Putamen (tissue), 1 donor: ENCODE measurements around the gene PPFIBP2.
A peak's percentile ranks its signal among the peaks of the same experiment; 100 is the strongest.

Source experiments
- DNase-seq: peaks from one replicate; pipeline ENCODE4 v3.0.0-alpha.2; 2016; ENCODE audit warnings: low spot score

PPFIBP2 gene

DNA sequence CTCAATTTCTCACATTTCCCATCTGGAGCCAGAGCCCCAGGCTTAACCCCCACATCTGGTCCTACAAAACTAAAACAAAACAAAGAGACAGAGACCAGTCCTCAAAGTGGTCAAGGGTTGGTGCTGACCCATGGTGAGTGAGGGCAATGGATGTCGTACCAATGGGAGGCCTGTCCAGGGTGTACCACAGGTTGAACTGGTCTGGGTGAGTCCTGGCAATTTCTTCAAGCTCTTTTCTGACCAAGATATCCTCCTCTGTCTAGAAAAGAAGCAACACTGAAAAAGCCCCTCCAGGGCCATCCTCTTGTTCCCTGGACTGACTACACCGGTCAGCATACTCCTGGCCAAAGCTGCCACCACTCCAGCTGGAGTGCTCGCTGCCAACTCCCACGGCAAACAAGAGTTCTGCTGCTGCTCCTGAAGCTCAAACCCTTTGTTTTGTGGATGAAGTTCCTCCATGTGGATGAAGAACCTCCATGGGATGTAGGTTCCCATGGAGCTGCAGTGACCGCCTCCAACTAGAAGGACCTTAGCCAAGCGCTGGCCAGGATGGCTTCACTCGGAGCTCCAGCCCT lies 152.6 kb downstream of the PPFIBP2 start:
- no peak for DNase-seq

DNA sequence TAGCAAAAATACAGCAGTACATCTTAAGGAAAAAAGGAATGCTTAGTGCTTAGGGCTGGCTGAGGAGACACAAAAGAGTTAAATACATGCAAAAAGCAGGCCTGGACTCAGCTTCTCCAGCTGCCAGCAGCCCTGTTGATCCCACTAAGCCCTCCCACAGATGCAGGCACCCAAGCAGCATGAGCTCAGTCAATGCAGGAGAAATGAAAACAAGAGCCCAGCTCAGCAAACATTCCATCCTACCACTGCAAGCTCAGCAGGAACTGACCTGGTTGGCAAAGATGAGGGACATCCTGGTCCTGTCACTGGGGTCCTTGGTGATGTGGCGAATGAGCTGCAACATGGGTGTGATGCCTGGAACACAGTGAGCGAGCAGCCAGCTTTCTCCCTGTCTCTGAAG lies 153.7 kb downstream of the PPFIBP2 start:
- no peak for DNase-seq

DNA sequence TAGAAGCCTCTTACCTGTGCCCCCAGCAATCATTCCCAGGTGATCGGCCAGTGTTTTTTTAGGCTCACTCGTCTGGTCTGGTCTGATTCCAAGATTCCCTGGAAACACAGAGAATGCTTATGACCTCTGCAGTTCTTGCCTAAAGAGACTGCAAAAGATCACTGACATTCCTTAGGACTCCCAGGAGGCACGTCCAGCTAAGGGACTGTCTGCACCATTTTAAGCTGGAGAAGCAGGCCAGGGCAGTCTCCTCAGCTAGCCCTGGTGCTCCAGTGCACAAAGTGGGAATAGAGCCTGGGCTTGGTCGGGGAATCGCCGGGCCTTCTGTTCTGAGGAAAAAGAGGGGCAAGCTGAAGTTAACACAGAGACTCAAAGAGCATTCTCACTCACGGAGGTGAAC lies 154.7 kb downstream of the PPFIBP2 start:
- no peak for DNase-seq

DNA sequence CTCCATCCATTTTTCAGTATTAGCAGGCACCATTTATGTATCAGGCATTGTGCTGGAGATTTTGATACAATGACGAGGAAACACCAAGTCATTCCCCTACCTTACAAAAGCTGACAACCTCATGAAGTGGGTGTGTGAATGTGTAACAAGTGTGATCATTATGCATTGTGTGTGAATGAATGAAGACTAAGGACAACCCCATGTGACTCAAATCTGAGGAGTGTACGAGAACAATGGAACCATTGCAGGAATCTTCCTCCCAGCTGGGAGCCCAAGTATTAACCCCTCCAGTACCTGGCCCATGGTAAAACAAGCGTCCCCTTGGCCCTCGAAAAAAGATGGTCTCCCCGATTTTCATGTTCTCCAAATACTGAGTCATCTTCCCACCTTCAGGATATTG lies 155.1 kb downstream of the PPFIBP2 start:
- DNase-seq, result peak; percentile 90

DNA sequence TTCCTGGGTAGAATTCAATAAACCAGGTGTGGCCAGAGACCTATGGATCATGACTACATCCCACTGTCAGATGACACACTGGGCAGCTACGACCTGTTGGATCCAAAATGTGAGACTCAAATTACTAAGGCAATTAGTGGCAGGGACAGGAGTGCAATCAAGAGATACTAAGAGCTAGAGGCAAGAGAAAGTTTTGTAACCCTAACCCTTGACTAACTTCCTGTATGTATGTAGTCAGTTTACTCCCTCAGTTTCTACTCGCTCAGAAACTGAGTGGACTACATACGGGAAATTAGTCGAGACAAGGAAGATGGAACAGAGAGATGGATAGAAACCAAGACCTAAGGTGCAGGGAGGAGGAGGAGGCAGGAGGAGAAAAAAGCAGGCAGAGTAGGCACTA lies 156.8 kb downstream of the PPFIBP2 start:
- no peak for DNase-seq

DNA sequence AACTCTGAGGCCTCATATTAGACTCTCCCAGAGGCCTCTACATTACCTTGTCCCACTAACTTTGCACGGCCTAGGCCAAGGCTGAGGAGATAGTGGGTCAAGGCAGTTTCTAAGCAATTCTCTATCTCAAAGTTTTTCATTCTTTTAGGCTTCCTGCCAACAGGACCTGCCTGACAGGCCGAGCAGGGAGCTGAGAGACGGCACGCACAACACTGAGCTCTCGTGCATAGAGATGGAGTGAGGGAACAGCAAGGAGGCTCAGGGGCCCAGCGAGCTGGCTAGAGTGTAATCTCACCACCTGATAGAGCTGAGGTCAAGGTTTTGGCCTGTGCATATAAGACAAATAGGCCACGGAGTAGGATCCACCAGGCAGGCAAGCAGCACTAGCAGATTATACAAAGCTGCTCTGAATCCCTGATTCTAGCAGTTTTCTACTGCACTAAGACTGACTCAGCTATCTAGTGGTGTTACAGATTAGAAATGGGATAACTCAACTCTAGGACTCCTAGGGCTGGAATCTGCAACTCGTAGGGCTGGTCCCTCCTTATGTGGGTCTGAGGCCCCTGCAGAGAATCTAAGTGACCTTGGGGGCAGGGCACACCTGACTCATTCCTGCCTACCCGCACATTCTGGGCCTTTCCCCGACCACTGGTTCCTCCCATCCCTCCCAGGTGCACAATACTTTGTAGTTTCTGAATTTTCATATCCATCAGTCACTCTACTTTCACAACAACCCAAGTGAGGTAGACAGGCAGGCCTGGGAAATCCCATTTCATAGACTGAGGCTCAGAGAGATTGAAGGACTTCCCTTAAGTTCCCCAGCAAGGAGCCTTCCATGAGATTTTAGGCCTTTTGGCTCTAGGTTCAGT lies 157.8 kb downstream of the PPFIBP2 start:
- DNase-seq, result no peak

DNA sequence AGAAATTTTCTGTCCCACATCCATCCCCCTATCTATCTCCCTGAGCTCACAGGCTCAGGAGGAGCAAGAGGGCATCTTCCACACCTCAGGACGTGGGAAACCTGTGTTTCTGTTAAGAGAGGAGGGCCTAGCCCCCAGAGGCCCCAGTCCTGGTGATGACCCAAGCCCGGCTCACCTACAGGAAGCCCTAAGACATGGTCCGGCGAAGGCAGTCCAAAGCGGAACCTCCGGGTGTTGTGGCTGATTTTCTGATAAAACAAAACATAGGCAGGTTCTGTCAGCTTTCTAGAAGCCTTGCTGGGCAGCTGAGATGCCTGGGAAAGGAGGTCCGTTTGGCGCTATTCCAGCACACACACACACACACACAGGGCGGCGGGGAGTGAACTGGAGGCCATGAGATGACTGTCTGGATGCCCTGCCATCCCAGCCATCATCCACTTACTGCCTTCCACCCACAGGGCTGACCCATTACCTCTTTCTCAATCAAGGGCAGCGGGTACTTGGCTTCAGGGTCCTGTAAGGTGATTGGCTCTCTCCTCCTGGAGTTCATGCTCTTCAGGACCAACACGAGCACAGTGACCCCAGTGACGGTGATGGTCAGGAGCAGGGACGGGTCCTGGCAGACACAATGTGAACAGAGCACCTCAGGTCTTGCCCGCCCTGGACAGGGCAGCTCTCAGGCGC lies 158.6 kb downstream of the PPFIBP2 start:
- DNase-seq, result no peak

DNA sequence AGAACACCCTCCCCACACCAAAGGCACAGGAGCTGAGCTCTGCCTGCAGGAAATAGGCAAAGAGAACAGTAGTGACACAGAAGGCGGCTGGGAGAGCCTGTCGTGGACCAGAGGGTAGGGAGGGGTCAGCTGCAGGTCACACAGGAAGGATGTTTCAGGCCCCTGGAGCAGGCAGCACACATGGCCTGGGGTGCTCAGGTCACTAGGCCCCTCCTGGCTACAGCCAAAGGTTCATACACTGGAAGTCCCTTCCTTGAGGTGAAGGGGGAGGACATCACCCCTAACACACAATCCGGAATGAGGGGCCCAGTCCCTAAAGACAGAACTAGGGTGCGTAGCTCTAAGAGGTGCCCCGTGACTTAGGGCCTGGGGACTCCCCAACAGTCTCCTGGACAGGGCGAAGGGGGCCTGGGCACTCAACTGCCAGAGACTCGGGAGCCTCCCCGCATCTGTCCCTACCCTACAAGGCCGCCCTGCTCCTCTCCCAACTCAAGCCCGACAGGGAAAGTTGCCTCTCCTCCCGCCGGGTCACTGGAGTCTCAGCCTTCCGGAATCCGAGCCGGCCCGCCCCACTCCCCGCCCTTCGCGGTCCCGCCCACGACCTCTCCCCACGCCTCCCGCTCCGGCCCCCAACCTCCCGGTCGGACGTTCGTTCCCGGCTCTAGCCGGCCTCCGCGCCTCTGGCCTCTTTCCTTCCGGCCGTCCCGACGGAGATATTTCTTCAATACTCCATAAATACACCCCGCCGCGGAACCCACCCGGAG lies 159.3 kb downstream of the PPFIBP2 start, which contains the start of gene CYB5R2:
TSS of gene CYB5R2 (minus strand) at position 541 of the 764 bp plus-strand sequence. CDS start 675 bp downstream, outside the sequence.
- DNase-seq, result peak; percentile 78

DNA sequence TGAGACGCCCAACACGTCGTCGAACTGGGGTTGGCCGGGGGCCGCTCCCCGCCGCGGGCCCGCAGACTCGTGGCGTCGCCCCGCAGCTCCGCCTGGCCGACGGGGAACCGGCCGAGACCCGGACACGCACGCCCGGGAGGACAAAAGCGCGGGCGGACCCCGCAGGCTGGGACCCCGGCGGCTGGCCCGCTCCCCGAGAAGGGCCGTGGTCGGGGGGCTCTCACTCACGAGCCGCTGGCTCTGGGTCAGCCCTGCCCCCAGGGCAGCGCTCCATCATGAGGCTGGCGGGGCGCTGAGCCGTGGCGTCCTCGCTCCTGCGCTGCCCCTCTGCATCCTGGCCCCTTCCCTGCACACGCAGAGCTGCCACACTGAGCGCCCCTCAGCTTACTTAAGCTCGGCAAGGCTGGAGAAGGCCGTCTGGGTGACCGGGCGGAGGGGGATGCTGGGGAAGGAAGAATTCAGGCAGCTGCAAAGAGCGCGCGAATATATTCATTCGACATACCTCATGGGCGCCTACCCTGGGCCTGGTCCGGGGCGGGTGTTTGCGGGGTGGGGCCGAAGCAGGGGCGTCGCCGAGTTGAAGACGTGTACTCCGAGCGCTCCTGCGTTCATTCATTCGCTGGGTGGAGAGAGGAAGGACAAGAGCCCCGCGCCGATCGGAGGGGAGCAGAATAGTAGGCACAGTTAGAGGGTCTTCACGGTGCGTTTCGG lies 160.1 kb downstream of the PPFIBP2 start:
- no peak for DNase-seq

DNA sequence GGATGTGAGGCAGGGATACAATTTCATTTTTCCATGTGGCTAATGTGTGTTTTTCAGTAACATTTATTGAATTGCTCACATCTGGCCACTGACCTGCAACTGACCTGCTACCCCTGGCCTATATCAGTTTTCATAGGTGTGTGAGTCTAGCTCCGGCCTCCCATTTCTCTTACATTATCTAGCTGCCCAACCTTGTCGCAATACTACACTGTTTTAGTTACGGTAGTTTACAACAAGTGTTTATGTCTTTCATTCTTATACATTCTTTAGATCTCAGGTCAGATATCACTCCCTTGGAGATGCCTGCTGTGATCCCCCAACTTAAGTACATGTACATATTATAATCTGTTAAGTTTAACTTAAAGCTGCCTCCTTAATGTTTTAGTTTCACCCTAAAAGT lies 161.8 kb downstream of the PPFIBP2 start:
- DNase-seq, result no peak

DNA sequence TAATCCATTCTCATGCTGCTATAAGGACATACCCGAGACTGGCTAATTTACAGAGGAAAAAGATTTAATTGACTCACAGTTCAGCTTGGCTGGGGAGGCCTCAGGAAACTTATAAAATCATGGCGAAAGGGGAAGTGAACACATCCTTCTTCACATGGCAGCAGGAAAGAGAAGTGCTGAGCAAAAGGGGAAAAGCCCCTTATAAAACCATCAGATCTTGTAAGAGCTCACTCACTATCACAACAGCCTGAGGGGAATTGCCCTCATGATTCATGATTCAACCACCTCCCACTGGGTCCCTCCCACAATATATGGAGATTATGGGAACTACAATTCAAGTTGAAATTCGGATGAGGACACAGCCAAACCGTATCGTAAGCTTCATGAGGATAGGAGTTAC lies 163.3 kb downstream of the PPFIBP2 start:
- no peak for DNase-seq

DNA sequence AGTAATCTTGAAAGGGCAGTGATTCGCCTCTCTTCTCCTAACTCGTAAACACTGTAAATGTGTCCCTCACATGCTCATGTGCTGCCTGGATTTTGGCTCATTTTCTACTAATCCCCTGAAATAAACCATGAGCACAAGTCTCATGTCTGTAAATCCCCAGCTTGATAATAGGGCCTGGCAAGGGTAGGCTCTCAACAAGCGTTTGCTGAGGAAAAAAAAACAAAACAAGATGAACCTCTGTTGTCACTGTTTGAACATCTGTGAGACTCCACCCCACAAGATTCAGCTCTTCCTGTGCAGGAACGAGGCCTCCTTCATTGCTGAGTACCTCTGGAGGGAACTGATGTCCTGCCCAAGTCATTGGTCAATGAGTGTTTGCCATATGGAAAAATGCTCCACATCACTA lies 164.0 kb downstream of the PPFIBP2 start:
- no peak for DNase-seq

DNA sequence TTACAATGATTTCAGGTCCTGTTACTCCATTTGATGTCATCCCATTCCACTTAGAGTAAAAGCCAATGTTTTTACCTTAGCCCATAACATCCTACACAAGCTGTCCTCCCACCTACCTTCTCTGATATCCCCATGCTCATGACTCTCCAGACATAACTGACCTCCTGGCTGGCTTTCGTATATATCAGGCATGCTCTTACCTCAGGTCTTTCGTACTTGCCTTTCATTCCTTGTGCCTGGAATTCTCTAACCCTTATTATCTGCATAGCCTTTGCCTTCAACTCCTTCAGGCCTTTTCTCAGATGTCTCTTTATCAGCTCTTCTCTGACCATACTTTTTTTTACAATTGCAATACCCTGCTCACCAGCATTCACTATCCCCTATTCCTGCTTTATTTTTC lies 169.8 kb downstream of the PPFIBP2 start:
- no peak for DNase-seq

DNA sequence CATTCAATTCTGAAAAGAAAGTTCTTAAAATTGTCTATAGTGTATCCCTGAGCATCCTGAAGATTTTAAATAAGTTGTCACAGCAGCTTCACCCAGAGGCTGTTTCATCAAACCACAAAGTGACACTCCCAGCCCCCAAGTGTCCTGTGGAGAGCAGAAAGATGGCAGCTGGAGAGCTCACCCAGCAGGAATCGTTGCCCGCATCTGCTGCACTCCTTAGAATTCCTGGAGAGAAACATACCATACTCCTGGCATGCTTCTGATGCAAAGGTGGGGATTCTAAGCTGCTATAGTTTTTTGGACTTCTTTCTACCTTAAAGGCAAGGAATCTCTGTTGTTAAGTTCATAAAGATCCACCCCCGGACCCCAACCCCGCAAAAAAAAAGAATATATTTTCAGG lies 173.0 kb downstream of the PPFIBP2 start:
- DNase-seq, result no peak

DNA sequence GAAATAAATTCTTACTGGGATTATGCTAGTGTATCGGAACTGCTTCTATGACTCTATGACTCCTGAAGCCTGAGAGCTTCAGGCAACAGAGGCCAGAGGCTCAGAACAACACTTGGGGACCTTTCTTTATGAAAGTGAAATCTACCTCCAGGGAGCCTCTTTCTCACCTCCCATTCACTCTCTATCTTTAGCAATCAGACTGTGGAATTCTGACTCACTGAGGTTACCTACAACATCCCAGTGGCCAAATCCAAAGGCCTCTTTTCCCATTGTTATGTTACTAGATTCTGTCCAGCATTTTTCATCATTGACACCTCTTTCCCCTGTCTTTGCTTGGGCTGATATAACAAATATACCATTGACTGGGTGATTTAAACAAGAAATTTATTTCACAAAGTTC lies 173.6 kb downstream of the PPFIBP2 start:
- no peak for DNase-seq

DNA sequence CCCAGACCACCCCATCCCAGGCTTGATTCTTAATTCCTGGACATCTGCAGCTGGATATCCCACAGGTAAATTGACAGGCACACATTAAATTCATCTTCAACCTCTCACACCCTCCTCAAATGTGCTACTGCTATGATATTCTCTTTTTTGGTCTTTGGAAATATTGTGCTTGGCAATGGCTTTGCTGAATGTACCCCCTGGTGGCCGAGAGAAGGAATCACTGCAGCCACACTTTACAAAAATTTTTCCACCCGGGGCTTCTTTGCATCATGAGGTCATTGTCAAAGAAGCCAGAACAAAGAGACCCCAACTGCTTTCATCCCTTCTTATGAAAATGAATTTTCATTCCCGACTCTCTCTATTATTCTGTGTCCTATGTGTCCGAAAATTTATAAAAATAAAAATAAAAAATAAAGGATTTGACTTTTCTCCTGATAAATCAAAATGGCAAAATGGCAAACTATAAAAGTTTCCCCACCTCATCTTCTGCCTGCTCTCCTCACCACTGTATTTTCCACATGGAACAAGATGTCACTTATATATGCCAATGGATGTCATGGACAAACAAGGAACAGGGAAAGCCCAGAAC lies 174.5 kb downstream of the PPFIBP2 start:
- DNase-seq, result no peak

DNA sequence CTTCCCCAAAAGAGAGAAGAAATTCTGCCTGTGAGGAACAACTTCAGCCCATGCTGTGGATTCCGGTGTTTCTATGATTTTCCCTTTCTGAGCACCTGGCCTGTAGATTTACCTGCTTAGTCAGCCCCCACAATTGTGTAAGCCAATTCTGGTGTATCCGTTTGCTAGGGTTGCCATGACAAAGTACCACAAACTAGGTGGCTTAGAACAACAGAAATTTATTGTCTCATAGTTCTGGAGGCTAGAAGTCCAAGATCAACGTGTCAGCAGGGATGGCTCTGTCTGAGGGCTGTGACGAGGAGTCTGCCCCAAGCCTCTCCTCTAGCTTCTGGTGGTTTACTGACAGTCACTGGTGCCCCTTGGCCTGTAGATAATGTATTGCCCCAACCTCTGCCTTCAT lies 175.4 kb downstream of the PPFIBP2 start:
- no peak for DNase-seq

DNA sequence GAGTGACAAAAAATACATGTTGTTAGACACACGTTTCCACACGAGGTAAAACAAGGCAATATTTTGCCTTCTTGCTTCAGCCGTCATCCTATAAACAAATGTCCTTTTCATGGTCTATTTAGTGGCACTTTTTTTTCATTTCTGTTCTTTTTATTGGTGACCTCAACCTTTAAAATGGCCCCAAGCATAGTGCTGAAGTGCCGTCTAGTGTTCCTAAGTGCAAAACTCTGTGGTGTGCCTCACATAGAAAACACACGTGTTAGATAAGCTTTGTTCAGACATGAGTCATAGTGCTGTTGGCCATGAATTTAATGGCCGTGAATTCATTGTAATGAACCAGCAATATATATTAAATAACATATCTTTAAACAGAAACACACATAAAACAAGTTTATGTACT lies 176.8 kb downstream of the PPFIBP2 start:
- no peak for DNase-seq

DNA sequence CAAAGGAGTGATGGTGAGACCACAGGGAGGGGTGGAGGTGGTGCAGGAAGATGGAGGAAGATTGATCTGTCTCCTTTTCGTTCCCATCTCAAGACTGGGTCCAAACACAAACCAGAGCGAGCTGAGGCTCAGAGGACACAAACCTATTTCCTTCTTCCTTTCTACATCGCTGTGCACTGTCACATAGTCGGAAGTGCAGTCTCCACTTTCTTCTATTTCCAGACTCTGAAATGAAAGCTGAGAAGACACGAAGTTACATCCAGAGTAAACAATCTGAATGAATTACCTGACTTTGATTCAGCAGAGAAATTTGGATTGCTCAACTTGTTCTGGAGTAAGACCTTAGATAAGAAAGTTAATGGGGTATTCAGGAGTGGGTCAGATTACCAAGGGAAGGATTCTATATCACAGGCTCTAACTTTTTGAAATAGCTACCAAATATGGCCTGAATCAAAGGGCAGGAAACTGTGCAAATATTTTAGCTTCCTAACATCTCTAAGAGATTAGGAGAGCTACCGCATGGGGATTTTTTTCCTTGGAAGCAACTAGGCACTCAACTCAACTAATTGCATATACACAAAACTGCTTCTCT lies 178.1 kb downstream of the PPFIBP2 start:
- DNase-seq, result no peak

DNA sequence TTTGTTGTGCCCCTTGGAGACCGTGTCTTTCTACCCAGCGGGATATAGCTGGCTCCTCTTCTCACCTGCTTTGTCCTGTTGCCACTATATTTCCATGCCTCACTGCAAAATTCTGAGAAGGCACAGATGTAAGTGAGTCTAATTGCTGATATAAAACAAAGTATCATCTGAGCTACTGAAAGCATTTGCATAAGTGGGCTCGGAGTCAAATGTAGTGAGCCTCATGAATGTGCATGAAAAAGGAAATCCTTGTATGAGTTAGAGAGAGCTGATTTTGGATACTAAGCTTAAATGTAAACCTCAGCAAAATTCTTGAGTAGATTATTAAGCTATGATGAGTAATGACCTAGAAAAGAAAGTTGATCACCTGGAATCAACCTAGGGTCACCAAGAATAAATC lies 178.6 kb downstream of the PPFIBP2 start:
- no peak for DNase-seq

DNA sequence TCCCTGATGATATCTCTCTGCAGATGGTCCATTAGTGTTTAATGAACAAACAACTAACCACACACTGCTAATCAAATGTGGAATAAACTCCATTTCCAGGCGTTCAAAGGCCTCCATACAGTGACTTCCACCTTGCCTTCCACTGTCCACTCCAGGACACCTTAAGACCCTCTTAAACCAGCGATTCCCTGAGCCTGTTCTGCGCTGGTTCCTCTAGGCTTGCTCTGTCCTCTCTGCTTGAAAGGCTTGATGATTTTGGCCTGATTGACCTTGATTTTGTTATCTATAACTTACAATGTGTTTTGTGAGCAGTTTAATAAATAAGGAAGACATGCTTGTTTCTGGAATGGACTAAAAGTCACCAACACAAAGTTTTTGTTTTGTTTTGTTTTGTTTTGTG lies 180.4 kb downstream of the PPFIBP2 start:
- DNase-seq, result no peak
